SH-SY5Y (cell line): Measurements from ENCODE around the gene FEM1C.

ENCODE experiments used
- GATA2 ChIP-seq: IDR thresholded peaks from 2 replicates; pipeline ENCODE4 v1.6.1; 2011; ENCODE audit warnings: mild to moderate bottlenecking, low read depth, low read length
- GATA3 ChIP-seq: IDR thresholded peaks from 2 replicates; pipeline ENCODE4 v1.6.1; 2011; ENCODE audit warnings: low read depth, mild to moderate bottlenecking, low read length, moderate library complexity

FEM1C gene

GRCh38 chr5:115575167-115576070, 30.8 kb upstream of the FEM1C start:
- TF ChIP-seq GATA2: no peak
- no peak for TF ChIP-seq GATA3

GRCh38 chr5:115573133-115573532, 28.6 kb upstream of the FEM1C start:
- no peak for TF ChIP-seq GATA2
- no peak for TF ChIP-seq GATA3

- no peak for TF ChIP-seq GATA2
- no peak for TF ChIP-seq GATA3
Measured at GRCh38 chr5:115571441-115571878, 26.9 kb upstream of the FEM1C start.

- no peak for TF ChIP-seq GATA3
- TF ChIP-seq GATA2: no peak
Measured at GRCh38 chr5:115568668-115569067, 24.1 kb upstream of the FEM1C start.

GRCh38 chr5:115565233-115565632, 20.7 kb upstream of the FEM1C start:
- TF ChIP-seq GATA3: no peak

GRCh38 chr5:115561176-115561575, 16.6 kb upstream of the FEM1C start:
- TF ChIP-seq GATA2 (no peak), GATA3 (no peak)

GRCh38 chr5:115559524-115559923, 14.9 kb upstream of the FEM1C start:
- TF ChIP-seq GATA2 (no peak), GATA3 (no peak)

GRCh38 chr5:115558388-115558956, 13.9 kb upstream of the FEM1C start:
- no peak for TF ChIP-seq GATA3
- TF ChIP-seq GATA2: no peak

- TF ChIP-seq GATA3: no peak
- TF ChIP-seq GATA2: no peak
Measured at GRCh38 chr5:115557667-115558387, 13.3 kb upstream of the FEM1C start.

GRCh38 chr5:115556276-115556675, 11.7 kb upstream of the FEM1C start:
- TF ChIP-seq GATA2: no peak
- no peak for TF ChIP-seq GATA3

GRCh38 chr5:115555084-115555633, 10.6 kb upstream of the FEM1C start:
- no peak for TF ChIP-seq GATA3
- TF ChIP-seq GATA2: no peak

- no peak for TF ChIP-seq GATA2
- no peak for TF ChIP-seq GATA3
Measured at GRCh38 chr5:115553082-115553481, 8.5 kb upstream of the FEM1C start.

- no peak for TF ChIP-seq GATA3
- no peak for TF ChIP-seq GATA2
Measured at GRCh38 chr5:115551415-115551814, 6.8 kb upstream of the FEM1C start.

- TF ChIP-seq GATA3: no peak
- TF ChIP-seq GATA2: no peak
Measured at GRCh38 chr5:115549154-115549553, 4.6 kb upstream of the FEM1C start.
